Measurements from ENCODE around the gene TFE3.

The TFE3 gene

DNA sequence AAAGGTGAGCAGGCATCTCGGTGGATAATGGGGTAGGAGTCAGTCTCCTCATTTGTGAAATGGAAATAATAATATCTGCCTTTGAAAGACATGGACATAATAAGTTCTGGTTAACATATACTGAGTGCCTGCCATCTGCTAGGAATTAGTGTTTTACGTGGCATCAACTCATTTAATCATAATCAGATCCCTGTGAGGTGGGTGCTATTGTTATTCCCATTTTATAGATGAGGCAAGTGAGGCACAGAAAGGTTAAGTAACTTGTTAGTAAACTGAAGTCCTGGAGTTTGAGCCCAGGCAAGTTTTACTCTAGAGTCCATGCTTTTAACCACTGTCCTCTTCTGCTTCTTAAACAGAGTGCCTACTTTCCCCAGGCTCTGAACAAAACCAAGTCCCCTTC lies 23.1 kb upstream of the TFE3 start:
- Histone ChIP-seq H3K36me3 (ENCODE audit: insufficient read depth, low read length) (no peaks in the 10 kb centered on the region), H3K27ac (no peak overlapping the region), H3K9me3 (ENCODE audit: low read depth, low read length) (no peaks in the 10 kb centered on the region), H3K4me3 (no peak overlapping the region), H3K9ac (ENCODE audit: insufficient read length) (no peak overlapping the region)
- DNase-seq (ENCODE audit: low read depth, low spot score): no peak
- TF ChIP-seq EZH2 (IDR thresholded peaks at IDR 0.05): no peak
- no peak for TF ChIP-seq POLR2AphosphoS5 (IDR thresholded peaks at IDR 0.05; ENCODE audit: borderline replicate concordance, low read depth, low read length)
- TF ChIP-seq FOXP2 (optimal IDR thresholded peaks at IDR 0.05; ENCODE audit: control extremely low read depth, extremely low read length, insufficient read depth): no peak

- H3K9ac ChIP-seq (ENCODE audit: insufficient read length): no peak overlapping the region
- no peaks in the 10 kb centered on the region for H3K9me3 ChIP-seq (ENCODE audit: low read depth, low read length)
- no peak for TF ChIP-seq EZH2 (IDR thresholded peaks at IDR 0.05)
- no peak for TF ChIP-seq POLR2AphosphoS5 (IDR thresholded peaks at IDR 0.05; ENCODE audit: borderline replicate concordance, low read depth, low read length)
- TF ChIP-seq FOXP2 (optimal IDR thresholded peaks at IDR 0.05; ENCODE audit: control extremely low read depth, extremely low read length, insufficient read depth): no peak
- no peak for DNase-seq (ENCODE audit: low read depth, low spot score)
- H3K4me3 ChIP-seq: no peak overlapping the region
- no peaks in the 10 kb centered on the region for H3K36me3 ChIP-seq (ENCODE audit: insufficient read depth, low read length)
- H3K27ac ChIP-seq: no peak overlapping the region
Measured at GRCh38 chrX:49064735-49065134, 21.6 kb upstream of the TFE3 start.

GRCh38 chrX:49064303-49064702 lies 21.1 kb upstream of the TFE3 start:
- Histone ChIP-seq H3K4me3 (no peak overlapping the region), H3K27ac (no peak overlapping the region), H3K9ac (ENCODE audit: insufficient read length) (no peak overlapping the region), H3K36me3 (ENCODE audit: insufficient read depth, low read length) (no peaks in the 10 kb centered on the region), H3K9me3 (ENCODE audit: low read depth, low read length) (no peaks in the 10 kb centered on the region)
- no peak for DNase-seq (ENCODE audit: low read depth, low spot score)
- TF ChIP-seq POLR2AphosphoS5 (IDR thresholded peaks at IDR 0.05; ENCODE audit: borderline replicate concordance, low read depth, low read length): no peak
- TF ChIP-seq FOXP2 (optimal IDR thresholded peaks at IDR 0.05; ENCODE audit: control extremely low read depth, extremely low read length, insufficient read depth): no peak
- no peak for TF ChIP-seq EZH2 (IDR thresholded peaks at IDR 0.05)

- no peak for DNase-seq (ENCODE audit: low read depth, low spot score)
- H3K9me3 ChIP-seq (ENCODE audit: low read depth, low read length): no peaks in the 10 kb centered on the region
- no peak overlapping the region for H3K27ac ChIP-seq
- TF ChIP-seq FOXP2 (optimal IDR thresholded peaks at IDR 0.05; ENCODE audit: control extremely low read depth, extremely low read length, insufficient read depth) (no peak), POLR2AphosphoS5 (IDR thresholded peaks at IDR 0.05; ENCODE audit: borderline replicate concordance, low read depth, low read length) (no peak), EZH2 (IDR thresholded peaks at IDR 0.05) (no peak)
- H3K4me3 ChIP-seq: no peak overlapping the region
- H3K36me3 ChIP-seq (ENCODE audit: insufficient read depth, low read length): no peaks in the 10 kb centered on the region
- H3K9ac ChIP-seq (ENCODE audit: insufficient read length): no peak overlapping the region
Measured at GRCh38 chrX:49063715-49064114, 20.6 kb upstream of the TFE3 start.

DNA sequence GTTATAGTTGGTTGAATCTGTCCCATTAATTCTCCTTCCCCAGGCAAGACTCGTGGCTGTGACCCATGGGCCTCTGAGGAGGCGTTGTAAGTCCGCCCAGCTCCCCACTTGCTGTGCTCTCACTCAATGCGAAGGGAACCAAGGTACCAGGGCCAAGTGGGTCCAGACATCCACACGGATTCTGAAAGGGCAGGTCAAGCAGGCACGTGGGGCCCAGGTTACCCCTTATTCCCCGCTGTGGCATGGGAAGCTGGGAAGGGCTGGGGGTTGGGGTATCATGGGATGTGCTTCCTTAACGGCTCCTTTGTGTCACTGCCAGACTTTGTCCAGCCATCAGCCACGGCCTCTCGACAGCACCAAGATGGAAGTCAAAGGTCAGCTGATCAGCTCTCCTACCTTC lies 18.8 kb upstream of the TFE3 start:
- TF ChIP-seq EZH2 (IDR thresholded peaks at IDR 0.05) (no peak), FOXP2 (optimal IDR thresholded peaks at IDR 0.05; ENCODE audit: control extremely low read depth, extremely low read length, insufficient read depth) (no peak), POLR2AphosphoS5 (IDR thresholded peaks at IDR 0.05; ENCODE audit: borderline replicate concordance, low read depth, low read length) (no peak)
- no peaks in the 10 kb centered on the region for H3K9me3 ChIP-seq (ENCODE audit: low read depth, low read length)
- no peak overlapping the region for H3K9ac ChIP-seq (ENCODE audit: insufficient read length)
- DNase-seq (ENCODE audit: low read depth, low spot score): no peak
- no peak overlapping the region for H3K4me3 ChIP-seq
- no peaks in the 10 kb centered on the region for H3K36me3 ChIP-seq (ENCODE audit: insufficient read depth, low read length)
- no peak overlapping the region for H3K27ac ChIP-seq

- no peak overlapping the region for H3K4me3 ChIP-seq
- H3K36me3 ChIP-seq (ENCODE audit: insufficient read depth, low read length): no peaks in the 10 kb centered on the region
- H3K9ac ChIP-seq (ENCODE audit: insufficient read length): no peak overlapping the region
- DNase-seq (ENCODE audit: low read depth, low spot score): no peak
- no peaks in the 10 kb centered on the region for H3K9me3 ChIP-seq (ENCODE audit: low read depth, low read length)
- no peak overlapping the region for H3K27ac ChIP-seq
- TF ChIP-seq FOXP2 (optimal IDR thresholded peaks at IDR 0.05; ENCODE audit: control extremely low read depth, extremely low read length, insufficient read depth) (no peak), POLR2AphosphoS5 (IDR thresholded peaks at IDR 0.05; ENCODE audit: borderline replicate concordance, low read depth, low read length) (no peak), EZH2 (IDR thresholded peaks at IDR 0.05) (no peak)
Measured at GRCh38 chrX:49061490-49061889, 18.3 kb upstream of the TFE3 start.

- H3K36me3 ChIP-seq (ENCODE audit: insufficient read depth, low read length): no peaks in the 10 kb centered on the region
- TF ChIP-seq FOXP2 (optimal IDR thresholded peaks at IDR 0.05; ENCODE audit: control extremely low read depth, extremely low read length, insufficient read depth): no peak
- TF ChIP-seq POLR2AphosphoS5 (IDR thresholded peaks at IDR 0.05; ENCODE audit: borderline replicate concordance, low read depth, low read length): no peak
- no peak for TF ChIP-seq EZH2 (IDR thresholded peaks at IDR 0.05)
- no peak overlapping the region for H3K9ac ChIP-seq (ENCODE audit: insufficient read length)
- DNase-seq (ENCODE audit: low read depth, low spot score): no peak
- no peak overlapping the region for H3K4me3 ChIP-seq
- no peak overlapping the region for H3K27ac ChIP-seq
- no peaks in the 10 kb centered on the region for H3K9me3 ChIP-seq (ENCODE audit: low read depth, low read length)
Measured at GRCh38 chrX:49060914-49061313, 17.8 kb upstream of the TFE3 start.

GRCh38 chrX:49059681-49060085 lies 16.5 kb upstream of the TFE3 start:
- no peaks in the 10 kb centered on the region for H3K9me3 ChIP-seq (ENCODE audit: low read depth, low read length)
- TF ChIP-seq EZH2 (IDR thresholded peaks at IDR 0.05): no peak
- H3K27ac ChIP-seq: no peak overlapping the region
- no peak for DNase-seq (ENCODE audit: low read depth, low spot score)
- no peaks in the 10 kb centered on the region for H3K36me3 ChIP-seq (ENCODE audit: insufficient read depth, low read length)
- H3K9ac ChIP-seq (ENCODE audit: insufficient read length): no peak overlapping the region
- H3K4me3 ChIP-seq: no peak overlapping the region

- no peak for TF ChIP-seq POLR2AphosphoS5 (IDR thresholded peaks at IDR 0.05; ENCODE audit: borderline replicate concordance, low read depth, low read length)
- TF ChIP-seq EZH2 (IDR thresholded peaks at IDR 0.05): no peak
- TF ChIP-seq FOXP2 (optimal IDR thresholded peaks at IDR 0.05; ENCODE audit: control extremely low read depth, extremely low read length, insufficient read depth): no peak
- Histone ChIP-seq H3K27ac (no peak overlapping the region), H3K9ac (ENCODE audit: insufficient read length) (no peak overlapping the region)
Measured at GRCh38 chrX:49059201-49059600, 16.0 kb upstream of the TFE3 start.

More at GRCh38 chrX:49059201-49059600, 16.0 kb upstream of the TFE3 start:
- no peaks in the 10 kb centered on the region for H3K9me3 ChIP-seq (ENCODE audit: low read depth, low read length)
- no peak for DNase-seq (ENCODE audit: low read depth, low spot score)
- no peak overlapping the region for H3K4me3 ChIP-seq
- no peaks in the 10 kb centered on the region for H3K36me3 ChIP-seq (ENCODE audit: insufficient read depth, low read length)
